Peyer's patch (tissue), 4 donors: ENCODE results near the gene CNNM2. TPM values are rescaled to one million over a fixed set of nuclear protein-coding genes. Genes with fewer than 3 reads are reported as not detected.

ENCODE experiments used
- DNase-seq, 3 donors: peaks; one replicate each; pipeline ENCODE4 v3.0.0-alpha.2; 2017 to 2019
- H3K27ac ChIP-seq, 4 donors: fragments of 200-600 bp; sonication (generic); one replicate each; pipeline ENCODE4 v1.5.1; 2016 to 2019
- H3K27me3 ChIP-seq, 2 donors: fragments of 200-600 bp; sonication (generic); one replicate each; pipeline ENCODE4 v1.5.1; 2019
- H3K36me3 ChIP-seq, 3 donors: fragments of 200-600 bp; sonication (generic); one replicate each; pipeline ENCODE4 v1.5.1; 2016 to 2019
- H3K4me1 ChIP-seq, 4 donors: fragments of 200-600 bp; sonication (generic); one replicate each; pipeline ENCODE4 v1.5.1; 2016 to 2019
- H3K4me3 ChIP-seq, 4 donors: fragments of 200-600 bp; sonication (generic); 1 replicate in 3 of 4; 2 replicates in 1 of 4; pipeline ENCODE4 v1.5.1; 2016 to 2019; ENCODE audit warnings: mild to moderate bottlenecking in 1 of 4
- H3K9me3 ChIP-seq, 4 donors: fragments of 200-600 bp; sonication (generic); one replicate each; pipeline ENCODE4 v1.5.1; 2016 to 2019; ENCODE audit warnings: mild to moderate bottlenecking in 1 of 4
- POLR2A ChIP-seq, 2 donors: fragments of 450-650 bp; IDR thresholded peaks; one replicate each; pipeline ENCODE4 v1.5.1; 2017; ENCODE audit warnings: antibody characterized with exemption in 2 of 2, mild to moderate bottlenecking in 2 of 2, moderate library complexity in 2 of 2
- total RNA-seq, 4 donors: library from RNA; depleted of rRNA; stranded (reverse); fragments of >200 nt; gene quantifications; one replicate each; pipeline ENCODE4 v1.1.0, GENCODE V29; 2016
- TF ChIP-seq, protein P1 (sequence below), 6 experiments: fragments of 450-650 bp in 4 of 6; fragments of 200-600 bp in 2 of 6; sonication (generic) in 1 of 6; IDR thresholded peaks; one replicate each; pipeline ENCODE4 v1.5.1; 2017 to 2019; ENCODE audit warnings: antibody characterized with exemption in 6 of 6, mild to moderate bottlenecking in 3 of 6, moderate library complexity in 1 of 6

CNNM2 gene
- total RNA-seq, 4 donors from 2014 or later: 15.8 to 39.6 (median 19.2) TPM

- TF ChIP-seq, protein P1, sequence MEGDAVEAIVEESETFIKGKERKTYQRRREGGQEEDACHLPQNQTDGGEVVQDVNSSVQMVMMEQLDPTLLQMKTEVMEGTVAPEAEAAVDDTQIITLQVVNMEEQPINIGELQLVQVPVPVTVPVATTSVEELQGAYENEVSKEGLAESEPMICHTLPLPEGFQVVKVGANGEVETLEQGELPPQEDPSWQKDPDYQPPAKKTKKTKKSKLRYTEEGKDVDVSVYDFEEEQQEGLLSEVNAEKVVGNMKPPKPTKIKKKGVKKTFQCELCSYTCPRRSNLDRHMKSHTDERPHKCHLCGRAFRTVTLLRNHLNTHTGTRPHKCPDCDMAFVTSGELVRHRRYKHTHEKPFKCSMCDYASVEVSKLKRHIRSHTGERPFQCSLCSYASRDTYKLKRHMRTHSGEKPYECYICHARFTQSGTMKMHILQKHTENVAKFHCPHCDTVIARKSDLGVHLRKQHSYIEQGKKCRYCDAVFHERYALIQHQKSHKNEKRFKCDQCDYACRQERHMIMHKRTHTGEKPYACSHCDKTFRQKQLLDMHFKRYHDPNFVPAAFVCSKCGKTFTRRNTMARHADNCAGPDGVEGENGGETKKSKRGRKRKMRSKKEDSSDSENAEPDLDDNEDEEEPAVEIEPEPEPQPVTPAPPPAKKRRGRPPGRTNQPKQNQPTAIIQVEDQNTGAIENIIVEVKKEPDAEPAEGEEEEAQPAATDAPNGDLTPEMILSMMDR (IDR thresholded peaks at IDR 0.05): no peak
- TF ChIP-seq POLR2A (IDR thresholded peaks at IDR 0.05): no peak
- no peaks in the 10 kb centered on the region for H3K9me3 ChIP-seq
- DNase-seq: no peak
- no peaks in the 10 kb centered on the region for H3K27me3 ChIP-seq
- peaks cover 0 to 8% (median 1%) of the 10 kb centered on the region in 4 donors for H3K4me1 ChIP-seq
- H3K27ac ChIP-seq: no peak overlapping the region
- no peaks in the 10 kb centered on the region for H3K36me3 ChIP-seq
- H3K4me3 ChIP-seq: no peak overlapping the region
Measured at GRCh38 chr10:103067484-103067883, 149.4 kb downstream of the CNNM2 start.

GRCh38 chr10:103067956-103068355 is 149.9 kb downstream of the CNNM2 start:
- Histone ChIP-seq H3K4me1 (peaks cover 0 to 8% (median 1%) of the 10 kb centered on the region in 4 donors), H3K9me3 (no peaks in the 10 kb centered on the region), H3K4me3 (no peak overlapping the region), H3K27me3 (no peaks in the 10 kb centered on the region), H3K36me3 (no peaks in the 10 kb centered on the region), H3K27ac (no peak overlapping the region)
- no peak for DNase-seq
- TF ChIP-seq, protein P1 (IDR thresholded peaks at IDR 0.05): no peak
- no peak for TF ChIP-seq POLR2A (IDR thresholded peaks at IDR 0.05)

DNA sequence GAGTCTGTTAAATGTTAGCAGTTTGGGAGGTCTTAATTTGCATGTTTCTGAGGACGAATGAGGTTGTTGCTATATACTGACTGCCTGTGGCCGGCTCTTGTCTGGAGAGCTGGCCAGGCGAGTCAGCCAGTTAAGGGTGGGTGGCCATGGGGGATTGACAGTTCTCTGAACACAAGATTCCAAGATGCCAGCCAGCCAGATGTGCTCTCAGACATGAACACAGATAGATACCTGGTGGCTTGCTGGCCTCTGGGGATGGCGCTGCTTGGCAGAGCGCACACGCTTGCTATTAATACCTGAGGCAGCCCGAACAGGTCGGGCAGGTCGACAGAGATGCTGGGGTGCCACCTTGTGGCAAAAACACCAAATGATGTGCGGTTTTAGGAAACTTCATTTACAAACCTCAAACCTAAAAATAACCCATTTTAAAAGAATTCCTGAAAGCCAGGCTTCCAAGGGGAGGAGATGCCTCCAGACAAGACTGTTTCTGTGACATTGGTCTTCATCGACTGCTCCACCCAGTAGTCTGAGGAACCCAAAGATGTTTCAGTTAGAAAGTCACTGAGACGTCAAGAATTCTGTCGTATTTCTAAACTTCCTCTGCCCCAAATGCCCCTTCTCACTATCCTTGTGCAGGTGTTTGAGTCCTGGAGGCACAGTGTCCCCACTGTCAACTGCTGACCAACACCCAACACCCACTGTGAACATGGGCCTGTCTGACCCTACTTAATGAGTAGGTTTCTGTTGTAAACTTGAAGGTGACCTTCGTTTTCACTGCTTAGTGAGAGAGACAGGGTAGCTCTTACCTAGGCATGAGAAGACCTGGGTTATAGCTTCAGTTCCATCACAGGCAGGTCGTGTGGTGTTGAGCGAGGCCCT is 151.6 kb downstream of the CNNM2 start:
- H3K27ac ChIP-seq: peak overlapping the region in 2 of 4 donors; percentile 4 to 25
- peak; percentile 68 to 89 (median 75) for DNase-seq
- H3K4me3 ChIP-seq: no peak overlapping the region
- TF ChIP-seq, protein P1 (IDR thresholded peaks at IDR 0.05): peak; percentile 32 to 80 (median 75)
- no peak for TF ChIP-seq POLR2A (IDR thresholded peaks at IDR 0.05)
- no peaks in the 10 kb centered on the region for H3K27me3 ChIP-seq
- no peaks in the 10 kb centered on the region for H3K36me3 ChIP-seq
- H3K4me1 ChIP-seq: peaks cover 0 to 8% (median 1%) of the 10 kb centered on the region in 4 donors
- no peaks in the 10 kb centered on the region for H3K9me3 ChIP-seq

GRCh38 chr10:103072276-103072675 is 154.2 kb downstream of the CNNM2 start:
- peaks cover 0 to 8% (median 1%) of the 10 kb centered on the region in 4 donors for H3K4me1 ChIP-seq
- no peak for DNase-seq
- no peak for TF ChIP-seq POLR2A (IDR thresholded peaks at IDR 0.05)
- TF ChIP-seq, protein P1 (IDR thresholded peaks at IDR 0.05): no peak
- peaks cover 0 to 12% (median 0%) of the 10 kb centered on the region in 3 donors for H3K36me3 ChIP-seq
- H3K27me3 ChIP-seq: no peaks in the 10 kb centered on the region
- no peak overlapping the region for H3K27ac ChIP-seq
- no peak overlapping the region for H3K4me3 ChIP-seq
- no peaks in the 10 kb centered on the region for H3K9me3 ChIP-seq

DNA sequence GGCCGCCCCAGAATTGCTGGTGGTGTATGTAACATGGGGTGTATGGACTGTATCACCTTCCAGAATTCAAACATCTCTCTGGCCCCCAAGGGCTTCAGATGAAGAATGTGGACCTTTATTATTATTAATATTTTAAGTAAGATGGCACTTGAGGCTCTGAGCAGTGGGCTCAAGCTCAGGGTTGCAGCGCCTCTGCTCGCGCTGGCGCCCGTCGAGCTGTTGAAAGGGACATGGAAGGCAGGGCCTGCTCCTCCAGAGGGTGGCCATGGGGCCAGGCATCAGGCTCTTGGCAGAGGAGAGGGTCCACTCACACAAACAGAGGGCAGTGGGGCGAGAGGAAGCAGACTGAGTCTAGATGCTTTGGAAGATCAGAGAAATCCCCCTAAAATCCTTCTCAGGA is 154.8 kb downstream of the CNNM2 start:
- Histone ChIP-seq H3K27ac (no peak overlapping the region), H3K36me3 (peaks cover 0 to 19% (median 0%) of the 10 kb centered on the region in 3 donors), H3K4me3 (no peak overlapping the region), H3K27me3 (no peaks in the 10 kb centered on the region), H3K9me3 (no peaks in the 10 kb centered on the region), H3K4me1 (peaks cover 0 to 8% (median 1%) of the 10 kb centered on the region in 4 donors)
- TF ChIP-seq POLR2A (IDR thresholded peaks at IDR 0.05): no peak
- TF ChIP-seq, protein P1 (IDR thresholded peaks at IDR 0.05): no peak
- no peak for DNase-seq
